HL-60 (cell line): Measurements from ENCODE around the gene WWOX.

Experiments used
- GABPA ChIP-seq: IDR thresholded peaks from 2 replicates; pipeline ENCODE4 v1.6.1; 2012; ENCODE audit warnings: low read depth
- POLR2AphosphoS5 ChIP-seq: IDR thresholded peaks from 2 replicates; pipeline ENCODE4 v1.6.1; 2012; ENCODE audit warnings: low read depth
- TF ChIP-seq, protein P1 (sequence below): IDR thresholded peaks from one replicate; pipeline ENCODE4 v1.5.1; 2011; ENCODE audit warnings: low read length, control low read depth, inconsistent platforms; ENCODE audit not compliant: insufficient read depth
- TF ChIP-seq, protein P2 (sequence below): IDR thresholded peaks from 2 replicates; pipeline ENCODE4 v1.6.1; 2012; ENCODE audit warnings: low read depth; ENCODE audit not compliant: insufficient replicate concordance

DNA sequence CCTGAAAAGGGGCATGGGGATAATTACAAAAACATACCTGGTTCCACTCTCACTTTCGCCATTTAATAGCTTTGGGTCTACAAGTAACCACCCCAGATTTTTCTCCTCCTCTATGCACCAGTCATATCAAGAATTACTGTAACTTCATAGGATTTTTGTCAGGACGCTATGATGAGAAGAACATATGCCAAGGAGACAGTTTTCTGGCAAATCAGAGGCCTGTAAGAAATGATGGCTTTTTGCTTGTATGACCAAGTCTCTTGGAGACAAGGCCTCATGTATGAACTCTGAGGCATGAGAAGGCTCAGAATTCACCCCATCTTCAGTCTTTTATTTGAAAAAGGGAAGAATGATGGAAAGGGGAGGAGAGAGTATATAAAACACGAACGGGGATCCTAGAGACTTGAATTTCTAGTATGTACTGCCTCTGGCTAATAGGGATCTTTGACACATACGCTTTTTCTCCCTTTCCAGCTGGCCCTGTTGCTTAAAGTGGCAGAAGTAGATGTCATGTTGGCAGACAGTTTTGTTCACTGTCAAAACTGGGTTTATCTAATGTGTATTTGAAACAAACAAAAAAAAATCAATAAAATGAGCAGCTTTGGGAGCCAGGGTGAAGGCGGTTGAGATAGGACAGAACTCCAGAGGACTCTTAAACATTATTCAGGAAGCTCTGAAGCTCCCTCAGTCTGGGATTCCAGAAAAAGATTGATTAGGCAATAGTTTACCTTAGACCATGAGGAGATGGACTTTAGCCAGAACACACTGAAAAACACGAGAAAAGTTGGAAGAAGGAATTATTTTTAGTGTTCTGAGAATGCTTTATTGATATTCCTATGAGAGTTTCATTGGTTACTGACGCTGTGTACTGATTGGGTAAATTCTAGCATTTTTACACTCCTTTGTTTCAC is 656.6 kb downstream of the WWOX start:
- TF ChIP-seq, protein P1, sequence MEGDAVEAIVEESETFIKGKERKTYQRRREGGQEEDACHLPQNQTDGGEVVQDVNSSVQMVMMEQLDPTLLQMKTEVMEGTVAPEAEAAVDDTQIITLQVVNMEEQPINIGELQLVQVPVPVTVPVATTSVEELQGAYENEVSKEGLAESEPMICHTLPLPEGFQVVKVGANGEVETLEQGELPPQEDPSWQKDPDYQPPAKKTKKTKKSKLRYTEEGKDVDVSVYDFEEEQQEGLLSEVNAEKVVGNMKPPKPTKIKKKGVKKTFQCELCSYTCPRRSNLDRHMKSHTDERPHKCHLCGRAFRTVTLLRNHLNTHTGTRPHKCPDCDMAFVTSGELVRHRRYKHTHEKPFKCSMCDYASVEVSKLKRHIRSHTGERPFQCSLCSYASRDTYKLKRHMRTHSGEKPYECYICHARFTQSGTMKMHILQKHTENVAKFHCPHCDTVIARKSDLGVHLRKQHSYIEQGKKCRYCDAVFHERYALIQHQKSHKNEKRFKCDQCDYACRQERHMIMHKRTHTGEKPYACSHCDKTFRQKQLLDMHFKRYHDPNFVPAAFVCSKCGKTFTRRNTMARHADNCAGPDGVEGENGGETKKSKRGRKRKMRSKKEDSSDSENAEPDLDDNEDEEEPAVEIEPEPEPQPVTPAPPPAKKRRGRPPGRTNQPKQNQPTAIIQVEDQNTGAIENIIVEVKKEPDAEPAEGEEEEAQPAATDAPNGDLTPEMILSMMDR, result no peak
- TF ChIP-seq POLR2AphosphoS5 (no peak), GABPA (no peak)
- TF ChIP-seq, protein P2, sequence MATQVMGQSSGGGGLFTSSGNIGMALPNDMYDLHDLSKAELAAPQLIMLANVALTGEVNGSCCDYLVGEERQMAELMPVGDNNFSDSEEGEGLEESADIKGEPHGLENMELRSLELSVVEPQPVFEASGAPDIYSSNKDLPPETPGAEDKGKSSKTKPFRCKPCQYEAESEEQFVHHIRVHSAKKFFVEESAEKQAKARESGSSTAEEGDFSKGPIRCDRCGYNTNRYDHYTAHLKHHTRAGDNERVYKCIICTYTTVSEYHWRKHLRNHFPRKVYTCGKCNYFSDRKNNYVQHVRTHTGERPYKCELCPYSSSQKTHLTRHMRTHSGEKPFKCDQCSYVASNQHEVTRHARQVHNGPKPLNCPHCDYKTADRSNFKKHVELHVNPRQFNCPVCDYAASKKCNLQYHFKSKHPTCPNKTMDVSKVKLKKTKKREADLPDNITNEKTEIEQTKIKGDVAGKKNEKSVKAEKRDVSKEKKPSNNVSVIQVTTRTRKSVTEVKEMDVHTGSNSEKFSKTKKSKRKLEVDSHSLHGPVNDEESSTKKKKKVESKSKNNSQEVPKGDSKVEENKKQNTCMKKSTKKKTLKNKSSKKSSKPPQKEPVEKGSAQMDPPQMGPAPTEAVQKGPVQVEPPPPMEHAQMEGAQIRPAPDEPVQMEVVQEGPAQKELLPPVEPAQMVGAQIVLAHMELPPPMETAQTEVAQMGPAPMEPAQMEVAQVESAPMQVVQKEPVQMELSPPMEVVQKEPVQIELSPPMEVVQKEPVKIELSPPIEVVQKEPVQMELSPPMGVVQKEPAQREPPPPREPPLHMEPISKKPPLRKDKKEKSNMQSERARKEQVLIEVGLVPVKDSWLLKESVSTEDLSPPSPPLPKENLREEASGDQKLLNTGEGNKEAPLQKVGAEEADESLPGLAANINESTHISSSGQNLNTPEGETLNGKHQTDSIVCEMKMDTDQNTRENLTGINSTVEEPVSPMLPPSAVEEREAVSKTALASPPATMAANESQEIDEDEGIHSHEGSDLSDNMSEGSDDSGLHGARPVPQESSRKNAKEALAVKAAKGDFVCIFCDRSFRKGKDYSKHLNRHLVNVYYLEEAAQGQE, result no peak
